ENCODE data around the gene LCNL1. TPM values are rescaled to one million over a fixed set of nuclear protein-coding genes. Genes with fewer than 3 reads are reported as not detected.

LCNL1 gene
- total and polyA plus RNA-seq, 7 donors, result 0.14 to 1.1 (median 0.49) TPM; not detected in 2

- TF ChIP-seq POLR2AphosphoS5 (IDR thresholded peaks at IDR 0.05), result no peak
- TF ChIP-seq, protein P1, sequence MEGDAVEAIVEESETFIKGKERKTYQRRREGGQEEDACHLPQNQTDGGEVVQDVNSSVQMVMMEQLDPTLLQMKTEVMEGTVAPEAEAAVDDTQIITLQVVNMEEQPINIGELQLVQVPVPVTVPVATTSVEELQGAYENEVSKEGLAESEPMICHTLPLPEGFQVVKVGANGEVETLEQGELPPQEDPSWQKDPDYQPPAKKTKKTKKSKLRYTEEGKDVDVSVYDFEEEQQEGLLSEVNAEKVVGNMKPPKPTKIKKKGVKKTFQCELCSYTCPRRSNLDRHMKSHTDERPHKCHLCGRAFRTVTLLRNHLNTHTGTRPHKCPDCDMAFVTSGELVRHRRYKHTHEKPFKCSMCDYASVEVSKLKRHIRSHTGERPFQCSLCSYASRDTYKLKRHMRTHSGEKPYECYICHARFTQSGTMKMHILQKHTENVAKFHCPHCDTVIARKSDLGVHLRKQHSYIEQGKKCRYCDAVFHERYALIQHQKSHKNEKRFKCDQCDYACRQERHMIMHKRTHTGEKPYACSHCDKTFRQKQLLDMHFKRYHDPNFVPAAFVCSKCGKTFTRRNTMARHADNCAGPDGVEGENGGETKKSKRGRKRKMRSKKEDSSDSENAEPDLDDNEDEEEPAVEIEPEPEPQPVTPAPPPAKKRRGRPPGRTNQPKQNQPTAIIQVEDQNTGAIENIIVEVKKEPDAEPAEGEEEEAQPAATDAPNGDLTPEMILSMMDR (IDR thresholded peaks at IDR 0.05), result no peak
- TF ChIP-seq POLR2A (IDR thresholded peaks at IDR 0.05), result no peak
- no peak for TF ChIP-seq EP300 (IDR thresholded peaks at IDR 0.05)
- intact Hi-C loops (cut with DNase I), result no loop called here
- Histone ChIP-seq H3K4me1 (peaks cover 0 to 5% (median 3%) of the 10 kb centered on the region in 4 donors), H3K36me3 (no peaks in the 10 kb centered on the region), H3K27ac (no peak overlapping the region), H3K27me3 (peaks cover 0 to 21% (median 0%) of the 10 kb centered on the region in 3 donors), H3K9me3 (no peaks in the 10 kb centered on the region), H3K4me3 (no peak overlapping the region)
- DNase-seq, result no peak
- WGBS, 2 donors, result 83 to 85% methylated on average over 17 of the region's 17 CpGs
Measured at GRCh38 chr9:136968333-136969127, 14.3 kb upstream of the LCNL1 start.

DNA sequence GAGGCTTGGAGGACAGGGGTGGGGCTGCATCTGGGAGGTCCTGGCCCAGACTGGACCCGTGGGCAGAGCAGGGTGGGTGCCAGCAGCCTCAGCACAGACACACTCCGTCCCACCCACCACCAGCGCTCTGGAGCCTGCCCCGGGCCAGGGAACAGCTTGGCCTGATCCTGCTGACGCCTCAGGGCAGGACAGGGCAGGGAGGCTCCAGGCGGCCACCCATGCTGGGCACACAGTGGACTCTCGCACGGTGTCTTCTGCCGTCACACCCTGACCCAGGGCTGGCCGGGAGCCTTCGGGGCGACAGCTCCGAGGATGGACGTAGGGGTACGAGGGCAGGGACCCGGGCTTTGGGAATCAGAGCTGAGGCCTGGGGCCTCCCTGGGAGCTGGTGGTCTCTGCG, 13.6 kb upstream of the LCNL1 start:
- H3K27me3 ChIP-seq, result peaks cover 0 to 21% (median 0%) of the 10 kb centered on the region in 3 donors
- peaks cover 0 to 5% (median 3%) of the 10 kb centered on the region in 4 donors for H3K4me1 ChIP-seq
- intact Hi-C loops (cut with DNase I), result no loop called here
- TF ChIP-seq POLR2AphosphoS5 (IDR thresholded peaks at IDR 0.05), result no peak
- no peak for TF ChIP-seq EP300 (IDR thresholded peaks at IDR 0.05)
- TF ChIP-seq, protein P1 (IDR thresholded peaks at IDR 0.05), result no peak
- TF ChIP-seq POLR2A (IDR thresholded peaks at IDR 0.05), result no peak
- no peaks in the 10 kb centered on the region for H3K36me3 ChIP-seq
- WGBS, 2 donors, result 84 to 90% methylated on average over 17 of the region's 17 CpGs
- H3K27ac ChIP-seq, result no peak overlapping the region
- no peak for DNase-seq
- H3K4me3 ChIP-seq, result no peak overlapping the region
- no peaks in the 10 kb centered on the region for H3K9me3 ChIP-seq

- WGBS, 2 donors, result 72 to 84% methylated on average over 5 of the region's 5 CpGs
- DNase-seq, result no peak
- Histone ChIP-seq H3K27me3 (peaks cover 0 to 21% (median 0%) of the 10 kb centered on the region in 3 donors), H3K4me1 (peaks cover 0 to 5% (median 3%) of the 10 kb centered on the region in 4 donors), H3K36me3 (no peaks in the 10 kb centered on the region), H3K9me3 (no peaks in the 10 kb centered on the region), H3K27ac (no peak overlapping the region), H3K4me3 (no peak overlapping the region)
- TF ChIP-seq, protein P1 (IDR thresholded peaks at IDR 0.05), result no peak
- TF ChIP-seq EP300 (IDR thresholded peaks at IDR 0.05), result no peak
- no peak for TF ChIP-seq POLR2AphosphoS5 (IDR thresholded peaks at IDR 0.05)
- no peak for TF ChIP-seq POLR2A (IDR thresholded peaks at IDR 0.05)
- intact Hi-C loops (cut with DNase I), result no loop called here
Measured at GRCh38 chr9:136969774-136970173, 13.0 kb upstream of the LCNL1 start.

DNA sequence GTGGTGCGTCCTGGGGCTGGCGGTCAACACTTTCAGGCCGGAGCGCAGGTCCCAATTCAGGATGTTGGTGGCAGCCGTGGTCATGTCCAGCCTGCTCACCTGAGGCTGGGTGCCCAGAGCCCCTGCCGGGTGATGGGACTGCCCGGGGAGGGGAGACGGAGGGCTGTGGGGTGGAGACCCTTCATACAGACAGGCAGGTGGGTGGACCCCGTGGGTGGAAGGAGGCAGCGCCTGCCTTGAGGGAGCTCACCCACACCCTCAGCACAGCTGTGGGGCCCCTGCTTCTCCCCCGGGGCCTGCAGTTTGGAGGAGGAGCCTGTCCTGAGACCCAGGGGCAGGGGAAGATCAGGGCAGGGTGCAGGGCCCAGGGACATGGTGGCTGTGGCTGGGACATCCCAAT, 12.4 kb upstream of the LCNL1 start:
- TF ChIP-seq POLR2A (IDR thresholded peaks at IDR 0.05) (no peak), POLR2AphosphoS5 (IDR thresholded peaks at IDR 0.05) (no peak), EP300 (IDR thresholded peaks at IDR 0.05) (no peak)
- TF ChIP-seq, protein P1 (IDR thresholded peaks at IDR 0.05), result no peak
- WGBS, 2 donors, result 83 to 86% methylated on average over 11 of the region's 11 CpGs
- peaks cover 0 to 5% (median 3%) of the 10 kb centered on the region in 4 donors for H3K4me1 ChIP-seq
- H3K9me3 ChIP-seq, result no peaks in the 10 kb centered on the region
- no peak overlapping the region for H3K27ac ChIP-seq
- H3K27me3 ChIP-seq, result peaks cover 0 to 21% (median 0%) of the 10 kb centered on the region in 3 donors
- no peak overlapping the region for H3K4me3 ChIP-seq
- no peak for DNase-seq
- H3K36me3 ChIP-seq, result no peaks in the 10 kb centered on the region
- intact Hi-C loops (cut with DNase I), result no loop called here

Measured in sigmoid colon (tissue), 7 donors.